A549 (cell line): ENCODE results near the gene CTBP2. TPM values are rescaled to one million over a fixed set of nuclear protein-coding genes. Genes with fewer than 3 reads are reported as not detected.

Experiments used
- ATAC-seq, 2 experiments: fragments of 200-7000 bp in 1 of 2; fragments of >200 bp in 1 of 2; cut with Nextera tagmentation in 1 of 2; cut with Tn5 transposase in 1 of 2; 3 replicates each; pipeline versions ENCODE4 v1.8.0 to v1.9.1; 2018 to 2020; ENCODE audit warnings: mild to moderate bottlenecking in 1 of 2, moderate library complexity in 1 of 2
- CTCF ChIA-PET: fragments of 300-600 bp; sonication (Branson Sonifier 250); formaldehyde crosslinking; extraction: SDS; loops from one replicate; lab custom pipeline; 2021; ENCODE audit warnings: antibody characterized with exemption, inconsistent platforms; lab: Yijun Ruan, JAX
- POLR2A ChIA-PET: fragments of 350-600 bp; formaldehyde crosslinking; extraction: SDS; loops from one replicate; lab custom pipeline; 2021; ENCODE audit warnings: antibody characterized with exemption, inconsistent platforms; lab: Yijun Ruan, JAX
- DNase-seq, 2 experiments: peaks; one replicate each; pipeline versions ENCODE4 v3.0.0 to v3.0.0-alpha.2; 2011 to 2016; ENCODE audit warnings: low read depth in 1 of 2, low spot score in 1 of 2
- FAIRE-seq: peaks from 2 replicates; lab custom pipeline; 2011; peaks lifted over from hg19 to GRCh38; lab: Jason Lieb, UNC
- H3K27ac ChIP-seq, 2 experiments: fragments of >200 bp; sonication (Bioruptor Twin); formaldehyde crosslinking; 3 replicates each; pipeline ENCODE4 v1.5.1; 2016 to 2017
- H3K4me1 ChIP-seq: fragments of >200 bp; sonication (Bioruptor Twin); formaldehyde crosslinking; 3 replicates; pipeline ENCODE4 v1.6.1; 2016
- H3K4me2 ChIP-seq: fragments of >200 bp; sonication (Bioruptor Twin); formaldehyde crosslinking; 3 replicates; pipeline ENCODE4 v1.6.1; 2016
- H3K4me3 ChIP-seq: fragments of >200 bp; sonication (Bioruptor Twin); formaldehyde crosslinking; 3 replicates; pipeline ENCODE4 v1.5.1; 2016
- H3K9me3 ChIP-seq: fragments of >200 bp; sonication (Bioruptor Twin); formaldehyde crosslinking; 3 replicates; pipeline ENCODE4 v1.6.1; 2016
- BCL3 ChIP-seq: fragments of >200 bp; sonication (Bioruptor Twin); formaldehyde crosslinking; IDR thresholded peaks from 3 replicates; pipeline ENCODE4 v1.6.1; 2016
- BHLHE40 ChIP-seq: IDR thresholded peaks from 2 replicates; pipeline ENCODE4 v1.6.1; 2012; ENCODE audit warnings: low read depth, low read length, inconsistent platforms
- CHD2 ChIP-seq: fragments of 150-350 bp; IDR thresholded peaks from 2 replicates; pipeline ENCODE4 v1.6.1; 2014; ENCODE audit warnings: low read length; ENCODE audit not compliant: partially characterized antibody
- CTCF ChIP-seq: fragments of >200 bp; sonication (Bioruptor Twin); formaldehyde crosslinking; IDR thresholded peaks from 3 replicates; pipeline ENCODE4 v1.5.1; 2016
- EP300 ChIP-seq, 2 experiments: fragments of >200 bp; sonication (Bioruptor Twin); formaldehyde crosslinking; IDR thresholded peaks; 2 replicates in 1 of 2; 3 replicates in 1 of 2; pipeline ENCODE4 v1.6.1; 2016 to 2017
- ESRRA ChIP-seq: fragments of 150-350 bp; IDR thresholded peaks from 2 replicates; pipeline ENCODE4 v1.6.1; 2014; ENCODE audit warnings: mild to moderate bottlenecking, low read length, borderline replicate concordance
- FOSB ChIP-seq: fragments of 250-450 bp; sonication (Bioruptor Pico); IDR thresholded peaks from 2 replicates; pipeline ENCODE4 v1.5.0; 2020; ENCODE audit warnings: mild to moderate bottlenecking, moderate library complexity
- GATA3 ChIP-seq: IDR thresholded peaks from 2 replicates; pipeline ENCODE4 v1.6.1; 2012; ENCODE audit warnings: borderline replicate concordance
- HOXA7 ChIP-seq: fragments of 250-450 bp; sonication (Bioruptor Pico); IDR thresholded peaks from 2 replicates; pipeline ENCODE4 v1.5.0; 2020; ENCODE audit warnings: mild to moderate bottlenecking, moderate library complexity
- HOXB13 ChIP-seq: fragments of 250-450 bp; sonication (Bioruptor Pico); IDR thresholded peaks from 2 replicates; pipeline ENCODE4 v1.5.0; 2020; ENCODE audit warnings: low read depth, mild to moderate bottlenecking, moderate library complexity
- HOXB5 ChIP-seq: fragments of 250-450 bp; sonication (Bioruptor Pico); IDR thresholded peaks from 2 replicates; pipeline ENCODE4 v1.5.0; 2020; ENCODE audit warnings: mild to moderate bottlenecking, moderate library complexity
- JUNB ChIP-seq: fragments of >200 bp; sonication (Bioruptor Twin); formaldehyde crosslinking; IDR thresholded peaks from 2 replicates; pipeline ENCODE4 v1.6.1; 2016
- MYC ChIP-seq: IDR thresholded peaks from 2 replicates; pipeline ENCODE4 v1.6.1; 2012; ENCODE audit warnings: mild to moderate bottlenecking, inconsistent platforms, low read length, improper control_type of control experiment, borderline replicate concordance
- NPAS2 ChIP-seq: fragments of 250-450 bp; sonication (Bioruptor Pico); IDR thresholded peaks from 2 replicates; pipeline ENCODE4 v1.8.0; 2022; ENCODE audit warnings: mild to moderate bottlenecking, moderate library complexity, borderline replicate concordance
- POLR2A ChIP-seq: IDR thresholded peaks from 2 replicates; pipeline ENCODE4 v1.6.1; 2012; ENCODE audit warnings: mild to moderate bottlenecking, low read length
- RAD21 ChIP-seq, 2 experiments: fragments of >200 bp in 1 of 2; sonication (Bioruptor Twin) in 1 of 2; formaldehyde crosslinking in 1 of 2; IDR thresholded peaks in 1 of 2; conservative IDR thresholded peaks in 1 of 2; 2 replicates in 1 of 2; 3 replicates in 1 of 2; pipeline ENCODE4 v1.6.1; 2012 to 2018; ENCODE audit warnings: inconsistent platforms in 1 of 2
- RARB ChIP-seq: fragments of 250-450 bp; sonication (Bioruptor Pico); IDR thresholded peaks from 2 replicates; pipeline ENCODE4 v1.8.0; 2021; ENCODE audit warnings: mild to moderate bottlenecking, moderate library complexity
- RNF2 ChIP-seq: fragments of 200-600 bp; sonication (generic); IDR thresholded peaks from 2 replicates; pipeline ENCODE4 v1.6.1; 2016; ENCODE audit warnings: low read depth, mild to moderate bottlenecking, antibody characterized with exemption, moderate library complexity, borderline replicate concordance
- SREBF2 ChIP-seq: fragments of 450-650 bp; IDR thresholded peaks from 2 replicates; pipeline ENCODE4 v1.6.1; 2014; ENCODE audit warnings: mild to moderate bottlenecking, moderate library complexity
- TP53 ChIP-seq: fragments of 250-450 bp; sonication (Bioruptor Pico); IDR thresholded peaks from 2 replicates; pipeline ENCODE4 v1.5.0; 2021; ENCODE audit warnings: mild to moderate bottlenecking, moderate library complexity
- ZSCAN20 ChIP-seq: fragments of 250-450 bp; sonication (Bioruptor Pico); IDR thresholded peaks from 2 replicates; pipeline ENCODE4 v1.8.0; 2022; ENCODE audit warnings: mild to moderate bottlenecking, moderate library complexity
- WGBS: methylation state at CpG from one replicate; pipeline ENCODE4 v1.1.6; 2017; ENCODE audit errors: missing lambda C conversion rate; 5-methylcytosine and 5-hydroxymethylcytosine counted together
- polyA plus RNA-seq, 4 experiments: library from polyadenylated mRNA; depleted of rRNA in 3 of 4; stranded (reverse); fragments of >200 nt; fragmentation: RNase III in 1 of 4; extraction: RNeasy Plus Mini Kit Qiagen cat#74134 plus additional on column Dnase treatment in 1 of 4; gene quantifications; 2 replicates in 3 of 4; 3 replicates in 1 of 4; pipeline ENCODE4 v1.2.3, GENCODE V29; 2011 to 2017
- TF ChIP-seq, protein P1 (sequence below): fragments of 450-650 bp; IDR thresholded peaks from 2 replicates; pipeline ENCODE4 v1.6.1; 2014; ENCODE audit warnings: antibody characterized with exemption
- TF ChIP-seq, protein P2 (sequence below): fragments of >200 bp; sonication (Bioruptor Twin); formaldehyde crosslinking; IDR thresholded peaks from 2 replicates; pipeline ENCODE4 v1.6.1; 2016

CTBP2 gene
- polyA plus RNA-seq, 2 of the 4 experiments (the other 2 are of a cell fraction), result 74.9 to 78.9 TPM

GRCh38 chr10:125169915-125170314, 9.6 kb upstream of the CTBP2 start (continued):
- TF ChIP-seq CTCF (no peak), NPAS2 (CRISPR knock-in tag) (no peak), RNF2 (no peak), TP53 (CRISPR knock-in tag) (no peak), HOXB5 (CRISPR knock-in tag) (no peak), ESRRA (no peak), SREBF2 (no peak)

DNA sequence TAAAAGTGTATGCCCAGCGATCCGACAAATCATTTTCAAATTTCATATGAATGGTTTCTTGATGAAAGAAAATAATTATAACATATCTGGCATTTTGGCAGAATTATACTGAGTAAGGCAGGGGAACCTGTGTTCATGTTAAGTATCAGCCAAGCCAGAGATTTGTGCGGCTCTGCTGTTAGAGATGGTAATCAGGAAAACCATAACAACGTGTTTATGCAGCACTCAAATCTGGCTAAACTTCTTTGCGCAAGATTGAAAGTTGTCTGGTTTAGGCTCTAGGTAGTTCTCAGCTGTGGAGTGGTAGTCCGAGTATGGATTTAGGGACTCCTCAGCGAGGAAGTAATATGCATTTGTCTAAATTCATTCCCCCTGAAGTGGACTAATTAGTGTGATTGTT, 8.9 kb upstream of the CTBP2 start:
- H3K4me2 ChIP-seq, result no peak overlapping the region
- no peaks in the 10 kb centered on the region for H3K9me3 ChIP-seq
- 79% methylated on average over 7 of the region's 7 CpGs for WGBS
- ChIA-PET POLR2A (no interaction called here), CTCF (interaction anchor here (0.9 kb wide), 1 partner anchor 205 kb away, joined by 3 read pairs; no protein-coding TSS in a partner anchor)
- no peak overlapping the region for H3K27ac ChIP-seq
- no peak for FAIRE-seq
- 0 out of 3 replicates have a peak, but pooled peaks cover 4% of the 10 kb centered on the region for H3K4me1 ChIP-seq
- H3K4me3 ChIP-seq, result no peak overlapping the region
- no peak for TF ChIP-seq HOXB13
- TF ChIP-seq, protein P1, sequence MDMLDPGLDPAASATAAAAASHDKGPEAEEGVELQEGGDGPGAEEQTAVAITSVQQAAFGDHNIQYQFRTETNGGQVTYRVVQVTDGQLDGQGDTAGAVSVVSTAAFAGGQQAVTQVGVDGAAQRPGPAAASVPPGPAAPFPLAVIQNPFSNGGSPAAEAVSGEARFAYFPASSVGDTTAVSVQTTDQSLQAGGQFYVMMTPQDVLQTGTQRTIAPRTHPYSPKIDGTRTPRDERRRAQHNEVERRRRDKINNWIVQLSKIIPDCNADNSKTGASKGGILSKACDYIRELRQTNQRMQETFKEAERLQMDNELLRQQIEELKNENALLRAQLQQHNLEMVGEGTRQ, result no peak
- TF ChIP-seq, protein P2, sequence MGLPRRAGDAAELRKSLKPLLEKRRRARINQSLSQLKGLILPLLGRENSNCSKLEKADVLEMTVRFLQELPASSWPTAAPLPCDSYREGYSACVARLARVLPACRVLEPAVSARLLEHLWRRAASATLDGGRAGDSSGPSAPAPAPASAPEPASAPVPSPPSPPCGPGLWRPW, result no peak
- DNase-seq, result no peak
- no peak for ATAC-seq

DNA sequence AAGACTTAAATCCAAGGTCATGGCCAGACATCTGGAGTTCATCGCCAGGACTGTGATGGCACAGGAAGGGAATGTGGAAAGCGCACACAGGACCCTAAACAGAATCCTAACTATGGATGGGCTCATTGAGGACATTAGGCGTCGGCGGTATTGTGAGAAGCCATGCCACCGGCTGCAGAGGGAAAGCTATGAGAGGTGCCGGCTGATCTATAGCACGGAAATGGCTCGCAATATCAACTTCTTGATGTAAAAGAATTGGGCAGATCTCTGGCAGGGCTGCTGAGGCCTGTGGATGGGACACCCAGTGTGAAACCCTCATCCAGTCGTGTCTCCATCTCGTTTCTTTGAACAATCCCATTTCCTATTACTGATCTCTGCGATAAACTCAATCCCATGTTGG, 6.3 kb upstream of the CTBP2 start:
- FAIRE-seq (no peak), ATAC-seq (no peak), DNase-seq (no peak)
- Histone ChIP-seq H3K4me3 (no peak overlapping the region), H3K9me3 (no peaks in the 10 kb centered on the region), H3K4me1 (peaks cover 7% of the 10 kb centered on the region), H3K27ac (no peak overlapping the region), H3K4me2 (no peak overlapping the region)
- 93% methylated on average over 12 of the region's 12 CpGs for WGBS
- TF ChIP-seq FOSB (CRISPR knock-in tag) (no peak), GATA3 (no peak), CHD2 (no peak), RAD21 (conservative IDR thresholded peaks at IDR 0.05 in 1 of 2, IDR thresholded peaks at IDR 0.05 in 1 of 2) (no peak), ZSCAN20 (CRISPR knock-in tag) (no peak), MYC (no peak), ESRRA (no peak), BHLHE40 (no peak), EP300 (IDR thresholded peaks at IDR 0.05) (no peak), HOXA7 (CRISPR knock-in tag) (no peak), JUNB (no peak), POLR2A (no peak), RARB (no peak), BCL3 (no peak)
- TF ChIP-seq, protein P1, result no peak
- POLR2A ChIA-PET, result no interaction called here
- CTCF ChIA-PET, result interaction anchor here (1.2 kb wide), 1 partner anchor 74 kb away, joined by 3 read pairs; no protein-coding TSS in a partner anchor
